ENCODE measurements around the gene FAM53A. TPM values are rescaled to one million over a fixed set of nuclear protein-coding genes. Genes with fewer than 3 reads are reported as not detected.
"Not testable (repeated sequence)": the region's sequence is repeated elsewhere in the genome, so short reads cannot be mapped to it uniquely, and the experiment has no call there.

Gene FAM53A
- total and polyA plus RNA-seq, 5 donors, result 1.1 to 1.6 (median 1.2) TPM

DNA sequence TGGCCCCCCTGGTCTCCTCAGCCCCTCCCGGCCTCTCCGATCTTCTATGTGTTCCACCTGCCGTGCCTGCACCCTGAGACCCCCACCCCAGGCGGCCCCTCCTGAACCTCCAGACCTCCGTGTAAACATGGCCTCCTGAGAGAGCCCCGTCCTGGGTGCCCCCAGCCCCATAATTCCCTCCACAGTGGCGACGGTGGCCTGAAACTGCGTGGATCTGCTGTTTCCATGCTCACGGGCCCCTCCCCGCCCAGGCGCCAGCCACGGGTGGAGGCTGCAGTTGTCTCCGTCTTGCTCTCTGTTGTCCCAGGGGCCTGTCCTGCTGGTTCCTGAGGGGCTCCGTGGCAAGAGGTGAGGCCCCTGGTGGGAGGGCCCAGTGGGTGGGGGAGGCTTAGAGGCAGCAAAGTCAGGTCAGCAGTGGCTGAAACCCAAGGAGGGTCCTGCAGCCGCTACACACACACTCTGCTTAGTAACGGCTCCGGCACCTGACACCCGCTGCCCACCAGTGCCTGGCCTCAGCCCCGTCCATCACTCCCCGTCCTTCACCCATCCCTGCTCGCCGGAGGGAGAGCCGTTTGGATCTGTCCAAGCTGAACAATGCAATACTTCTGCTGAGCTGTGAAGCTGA is 75.8 kb downstream of the FAM53A start:
- ATAC-seq (no peak), DNase-seq (peak; percentile 8 to 41 (median 38))
- no peaks in the 10 kb centered on the region for H3K4me1 ChIP-seq (ENCODE audit: control insufficient read depth, insufficient read depth, low read length)
- H3K27ac ChIP-seq (ENCODE audit: low read length), result no peak overlapping the region
- no peak overlapping the region for H3K4me3 ChIP-seq (ENCODE audit: low read length)
- no peaks in the 10 kb centered on the region for H3K9me3 ChIP-seq (ENCODE audit: control insufficient read depth, low read length)
- H3K27me3 ChIP-seq (ENCODE audit: control insufficient read depth, insufficient read depth), result no peaks in the 10 kb centered on the region
- WGBS, result 76% methylated on average over 24 of the region's 24 CpGs
- intact Hi-C loops (cut with DNase I), result no loop called here

DNA sequence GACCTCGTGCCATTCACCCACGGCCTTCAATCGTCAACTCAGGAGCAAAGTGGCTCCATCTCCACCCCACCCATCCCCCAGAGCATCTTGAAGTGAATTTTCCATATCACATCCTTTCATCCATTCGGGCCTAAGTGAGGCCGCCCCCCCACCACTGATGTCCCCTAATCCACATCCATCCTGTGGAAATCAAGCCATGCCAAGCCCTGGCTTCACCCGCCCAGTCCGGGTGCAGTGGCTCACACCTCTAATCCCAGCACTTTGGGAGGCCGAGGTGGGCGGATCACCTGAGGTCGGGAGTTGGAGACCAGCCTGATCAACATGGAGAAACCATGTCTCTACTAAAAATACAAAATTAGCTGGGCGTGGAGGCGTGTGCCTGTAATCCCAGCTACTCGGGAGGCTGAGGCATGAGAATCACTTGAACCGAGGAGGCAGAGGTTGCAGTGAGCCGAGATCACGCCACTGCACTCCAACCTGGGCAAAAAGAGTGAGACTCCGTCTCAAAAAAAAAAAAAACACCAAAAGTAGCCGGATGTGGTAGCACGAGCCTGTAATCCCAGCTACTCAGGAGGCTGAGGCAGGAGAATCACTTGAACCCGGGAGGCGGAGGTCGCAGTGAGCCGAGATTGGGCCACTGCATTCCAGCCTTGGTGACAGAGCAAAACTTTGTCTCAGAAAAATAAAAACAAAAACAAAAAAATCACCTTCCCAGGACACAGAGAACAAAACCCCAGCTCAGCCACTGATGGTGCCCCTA is 76.5 kb downstream of the FAM53A start:
- H3K4me1 ChIP-seq (ENCODE audit: control insufficient read depth, insufficient read depth, low read length); H3K27me3 ChIP-seq (ENCODE audit: control insufficient read depth, insufficient read depth); H3K4me3 ChIP-seq (ENCODE audit: low read length); ATAC-seq; H3K9me3 ChIP-seq (ENCODE audit: control insufficient read depth, low read length); intact Hi-C loops (cut with DNase I); H3K27ac ChIP-seq (ENCODE audit: low read length): not testable (repeated sequence)
- 92% methylated on average over 23 of the region's 23 CpGs for WGBS
- DNase-seq, result peak; percentile 6 to 42 (median 14)

DNA sequence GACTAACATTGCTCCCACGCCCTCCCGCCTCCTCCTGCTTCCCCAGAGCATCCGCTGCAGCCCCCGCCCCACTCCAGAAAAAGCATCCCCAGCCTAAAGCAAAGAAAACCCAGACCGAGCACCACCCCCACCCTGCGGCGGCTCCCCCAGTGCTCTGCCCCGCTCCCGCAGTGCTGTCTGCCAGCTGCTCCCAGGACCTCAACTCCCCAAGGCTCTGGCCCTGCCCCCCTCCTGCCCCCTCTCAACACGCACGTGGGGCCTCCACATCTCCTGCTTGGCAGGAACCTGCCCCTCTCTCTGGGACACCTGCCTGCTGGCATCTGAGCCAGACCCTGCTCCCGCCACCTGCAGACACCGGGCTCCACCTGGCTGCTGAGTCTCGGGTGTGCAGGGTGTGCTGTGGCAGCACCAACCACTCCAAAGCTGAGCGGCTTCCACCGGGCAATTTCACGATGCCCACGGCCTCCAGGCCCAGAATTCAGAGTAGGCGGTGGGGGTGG is 79.4 kb downstream of the FAM53A start:
- DNase-seq (peak; percentile 11 to 56 (median 44)), ATAC-seq (no peak)
- Histone ChIP-seq H3K27ac (ENCODE audit: low read length) (no peak overlapping the region), H3K27me3 (ENCODE audit: control insufficient read depth, insufficient read depth) (no peaks in the 10 kb centered on the region), H3K9me3 (ENCODE audit: control insufficient read depth, low read length) (no peaks in the 10 kb centered on the region), H3K4me3 (ENCODE audit: low read length) (no peak overlapping the region), H3K4me1 (ENCODE audit: control insufficient read depth, insufficient read depth, low read length) (no peaks in the 10 kb centered on the region)
- intact Hi-C loops (cut with DNase I), result no loop called here
- WGBS, result 36% methylated on average over 19 of the region's 19 CpGs

DNA sequence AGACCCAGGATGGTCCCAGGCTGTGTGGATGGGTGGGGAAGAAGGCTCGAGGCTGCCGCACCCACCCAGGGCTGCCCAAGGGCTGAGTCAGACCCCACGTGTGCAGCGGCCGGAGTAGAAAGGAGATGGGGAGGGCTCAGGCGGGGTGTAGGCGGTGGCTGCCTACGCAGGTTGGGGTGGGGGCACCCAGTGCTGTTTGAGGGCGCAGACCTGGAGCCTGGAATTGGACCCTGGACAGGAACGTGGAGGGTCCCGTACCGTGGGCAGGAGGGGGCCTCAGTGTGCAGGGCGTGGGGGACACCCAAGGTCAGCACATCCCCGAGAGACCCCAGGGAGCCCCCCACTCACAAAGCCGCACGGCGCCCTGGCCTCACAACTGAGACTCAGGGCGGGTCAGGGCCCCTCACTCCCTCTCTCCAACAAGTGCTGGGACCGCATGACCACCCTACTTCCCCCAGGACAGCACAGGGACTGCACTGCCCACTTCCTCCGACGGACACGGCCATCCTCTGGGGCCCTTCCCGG is 79.9 kb downstream of the FAM53A start:
- no peaks in the 10 kb centered on the region for H3K4me1 ChIP-seq (ENCODE audit: control insufficient read depth, insufficient read depth, low read length)
- intact Hi-C loops (cut with DNase I), result no loop called here
- H3K27me3 ChIP-seq (ENCODE audit: control insufficient read depth, insufficient read depth), result no peaks in the 10 kb centered on the region
- no peak overlapping the region for H3K4me3 ChIP-seq (ENCODE audit: low read length)
- 46% methylated on average over 23 of the region's 23 CpGs for WGBS
- no peaks in the 10 kb centered on the region for H3K9me3 ChIP-seq (ENCODE audit: control insufficient read depth, low read length)
- peak; percentile 6 to 50 (median 29) for DNase-seq
- H3K27ac ChIP-seq (ENCODE audit: low read length), result no peak overlapping the region
- no peak for ATAC-seq

- Histone ChIP-seq H3K4me3 (ENCODE audit: low read length) (no peak overlapping the region), H3K27ac (ENCODE audit: low read length) (no peak overlapping the region), H3K9me3 (ENCODE audit: control insufficient read depth, low read length) (no peaks in the 10 kb centered on the region), H3K4me1 (ENCODE audit: control insufficient read depth, insufficient read depth, low read length) (no peaks in the 10 kb centered on the region), H3K27me3 (ENCODE audit: control insufficient read depth, insufficient read depth) (no peaks in the 10 kb centered on the region)
- ATAC-seq (peak in 1 of 2 donors; percentile 9), DNase-seq (peak; percentile 8 to 40 (median 38))
- WGBS, result 74% methylated on average over 17 of the region's 17 CpGs
- intact Hi-C loops (cut with DNase I), result no loop called here
Measured at GRCh38 chr4:1603413-1604135, 80.5 kb downstream of the FAM53A start.

DNA sequence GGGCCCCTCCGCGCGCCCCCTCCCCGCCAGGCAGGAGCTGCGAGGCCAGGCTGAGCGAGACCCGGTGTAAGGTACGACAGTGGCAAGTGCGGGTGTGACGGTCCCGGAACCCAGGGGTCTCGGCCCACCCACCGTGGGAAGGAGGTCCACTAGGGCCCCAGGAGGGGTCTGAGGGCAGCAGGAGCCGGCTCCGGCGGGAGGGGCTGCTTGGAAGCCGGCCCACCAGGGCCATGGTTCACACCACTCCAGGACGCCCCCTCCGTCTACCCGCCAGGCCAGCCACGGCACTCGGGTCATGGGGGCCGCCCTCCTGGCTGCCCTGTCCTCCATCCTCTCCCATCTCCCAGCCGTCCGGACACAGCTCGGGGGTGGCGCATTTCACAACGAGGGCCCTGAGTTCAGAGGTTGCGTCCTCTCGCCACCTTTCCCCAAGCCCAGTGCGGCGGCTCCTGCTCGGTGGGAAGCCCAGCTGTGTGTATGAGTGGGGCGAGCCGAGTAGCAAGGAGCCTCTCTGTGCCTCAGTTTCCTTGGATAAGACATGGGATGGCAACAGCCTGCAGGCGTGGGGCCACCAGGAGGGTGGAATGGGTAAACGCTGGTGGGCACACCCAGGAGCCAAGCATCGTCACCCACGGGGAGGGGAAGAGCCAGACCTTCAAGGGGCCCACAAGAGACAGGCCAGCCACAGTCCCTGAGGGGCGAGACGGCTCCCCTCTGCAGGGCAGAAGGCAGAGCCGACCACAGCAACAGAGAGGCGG is 81.3 kb downstream of the FAM53A start:
- H3K27ac ChIP-seq (ENCODE audit: low read length), result no peak overlapping the region
- DNase-seq, result peak; percentile 5 to 40 (median 40)
- H3K9me3 ChIP-seq (ENCODE audit: control insufficient read depth, low read length), result no peaks in the 10 kb centered on the region
- no peak for ATAC-seq
- H3K4me3 ChIP-seq (ENCODE audit: low read length), result no peak overlapping the region
- no peaks in the 10 kb centered on the region for H3K4me1 ChIP-seq (ENCODE audit: control insufficient read depth, insufficient read depth, low read length)
- intact Hi-C loops (cut with DNase I), result no loop called here
- 73% methylated on average over 43 of the region's 43 CpGs for WGBS
- H3K27me3 ChIP-seq (ENCODE audit: control insufficient read depth, insufficient read depth), result no peaks in the 10 kb centered on the region

DNA sequence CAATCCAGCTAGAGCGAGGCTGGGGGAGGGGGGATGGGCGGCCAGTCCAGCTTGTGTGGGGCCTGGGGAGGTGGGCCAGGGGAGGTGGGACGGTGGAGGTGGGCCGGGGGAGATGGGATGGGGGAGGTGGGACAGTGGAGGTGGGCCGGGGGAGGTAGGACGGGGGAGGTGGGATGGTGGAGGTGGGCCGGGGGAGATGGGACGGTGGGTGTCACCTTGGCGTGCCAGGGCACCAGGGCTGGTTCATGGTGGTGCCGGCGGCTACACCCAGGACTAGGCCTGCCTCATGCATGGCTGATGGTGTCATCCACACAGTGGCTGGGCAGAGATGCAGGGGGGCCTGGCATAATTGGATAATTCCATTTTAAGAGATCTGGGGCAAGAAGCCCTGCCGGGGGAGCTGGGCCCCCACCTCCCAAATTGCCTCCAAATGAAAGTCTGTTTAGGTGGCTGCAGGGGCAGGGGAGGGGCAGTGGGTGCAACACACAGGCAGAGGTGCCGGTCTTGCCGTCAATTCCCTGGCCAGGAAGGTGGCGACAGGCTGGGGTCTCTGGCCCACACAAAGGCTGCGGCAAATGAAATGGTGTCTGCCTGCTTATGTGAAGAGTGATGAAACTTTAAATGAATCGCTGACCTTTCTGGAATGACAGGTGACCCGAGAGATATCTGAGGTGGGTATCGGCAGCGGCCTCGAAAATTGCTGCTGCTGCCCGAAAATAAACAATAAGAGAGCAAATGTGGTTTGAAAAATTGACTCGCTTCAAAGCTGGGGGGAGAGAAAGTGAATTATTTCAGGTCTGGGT is 82.1 kb downstream of the FAM53A start:
- Histone ChIP-seq H3K9me3 (ENCODE audit: control insufficient read depth, low read length) (no peaks in the 10 kb centered on the region), H3K27me3 (ENCODE audit: control insufficient read depth, insufficient read depth) (no peaks in the 10 kb centered on the region), H3K4me1 (ENCODE audit: control insufficient read depth, insufficient read depth, low read length) (no peaks in the 10 kb centered on the region), H3K4me3 (ENCODE audit: low read length) (no peak overlapping the region), H3K27ac (ENCODE audit: low read length) (no peak overlapping the region)
- ATAC-seq, result no peak
- DNase-seq, result peak; percentile 11 to 39 (median 18)
- 81% methylated on average over 23 of the region's 23 CpGs for WGBS
- intact Hi-C loops (cut with DNase I), result no loop called here

- intact Hi-C loops (cut with DNase I), result no loop called here
- H3K27ac ChIP-seq (ENCODE audit: low read length), result no peak overlapping the region
- no peaks in the 10 kb centered on the region for H3K9me3 ChIP-seq (ENCODE audit: control insufficient read depth, low read length)
- no peak for DNase-seq
- ATAC-seq, result no peak
- no peaks in the 10 kb centered on the region for H3K4me1 ChIP-seq (ENCODE audit: control insufficient read depth, insufficient read depth, low read length)
- no peak overlapping the region for H3K4me3 ChIP-seq (ENCODE audit: low read length)
- no peaks in the 10 kb centered on the region for H3K27me3 ChIP-seq (ENCODE audit: control insufficient read depth, insufficient read depth)
- WGBS, result 95% methylated on average over 6 of the region's 6 CpGs
Measured at GRCh38 chr4:1601533-1601835, 82.6 kb downstream of the FAM53A start.

GRCh38 chr4:1600811-1601532 is 83.1 kb downstream of the FAM53A start:
- ATAC-seq, result no peak
- Histone ChIP-seq H3K4me3 (ENCODE audit: low read length) (no peak overlapping the region), H3K27ac (ENCODE audit: low read length) (no peak overlapping the region), H3K27me3 (ENCODE audit: control insufficient read depth, insufficient read depth) (no peaks in the 10 kb centered on the region), H3K9me3 (ENCODE audit: control insufficient read depth, low read length) (no peaks in the 10 kb centered on the region), H3K4me1 (ENCODE audit: control insufficient read depth, insufficient read depth, low read length) (no peaks in the 10 kb centered on the region)
- intact Hi-C loops (cut with DNase I), result no loop called here
- DNase-seq, result peak in 2 of 3 donors; percentile 41 to 55
- 78% methylated on average over 27 of the region's 27 CpGs for WGBS
